ENCODE data around the gene PIP5K1A.
A peak's percentile ranks its signal among the peaks of the same experiment; 100 is the strongest.
"Not testable (repeated sequence)": the region's sequence is repeated elsewhere in the genome, so short reads cannot be mapped to it uniquely, and the experiment has no call there.

PIP5K1A gene

GRCh38 chr1:151192047-151192446 is 6.3 kb upstream of the PIP5K1A start:
- no peak for DNase-seq

DNA sequence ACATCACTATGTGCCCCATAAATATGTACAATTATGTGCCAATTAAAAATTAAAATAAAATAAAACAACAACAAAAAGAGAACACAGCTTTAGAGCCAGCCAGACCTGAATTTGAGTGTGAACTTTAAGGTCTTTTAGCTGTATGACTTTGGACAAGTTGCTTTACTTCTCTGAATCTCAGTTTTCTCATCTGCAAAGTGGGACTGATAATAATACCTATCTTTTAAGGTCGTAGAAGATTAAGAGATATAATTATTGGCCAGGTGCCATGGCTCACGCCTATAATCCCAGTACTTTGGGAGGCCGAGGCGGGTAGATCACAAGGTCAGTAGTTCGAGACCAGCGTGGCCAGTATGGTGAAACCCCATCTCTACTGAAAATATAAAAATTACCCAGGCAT is 5.0 kb upstream of the PIP5K1A start:
- no peak for DNase-seq

- DNase-seq = no peak
Measured at GRCh38 chr1:151193856-151194255, 4.5 kb upstream of the PIP5K1A start.

DNA sequence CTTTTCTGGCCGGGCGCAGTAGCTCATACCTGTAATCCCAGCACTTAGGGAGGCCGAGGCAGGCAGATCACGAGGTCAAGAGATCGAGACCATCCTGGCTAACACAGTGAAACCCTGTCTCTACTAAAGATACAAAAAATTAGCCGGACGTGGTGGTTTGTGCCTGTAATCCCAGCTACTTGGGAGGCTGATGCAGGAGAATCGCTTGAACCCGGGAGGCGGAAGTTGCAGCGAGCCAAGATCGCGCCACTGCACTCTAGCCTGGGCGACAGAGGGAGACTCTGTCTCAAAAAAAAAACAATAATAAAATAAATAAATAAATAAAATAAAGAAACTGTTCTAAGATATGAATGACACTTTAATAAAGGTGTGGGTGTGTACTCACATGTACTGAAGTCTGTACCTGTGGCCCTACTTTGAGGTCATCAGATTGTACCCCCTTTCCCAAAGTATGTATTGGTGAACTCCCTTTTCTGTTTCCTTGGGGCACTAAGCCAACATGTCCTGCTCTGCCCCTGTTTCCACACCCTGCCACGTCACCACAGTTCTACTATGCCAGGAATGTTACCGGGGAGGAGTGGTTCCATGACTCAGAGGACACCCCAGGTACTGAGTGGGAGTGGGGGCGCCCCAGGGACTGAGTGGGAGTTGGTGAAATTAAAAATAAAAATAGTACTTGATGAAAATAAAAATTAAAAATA is 3.3 kb upstream of the PIP5K1A start:
- not testable (repeated sequence) for DNase-seq

- peak; percentile 38 to 65 for DNase-seq
Measured at GRCh38 chr1:151196292-151196800, 2.0 kb upstream of the PIP5K1A start.

DNA sequence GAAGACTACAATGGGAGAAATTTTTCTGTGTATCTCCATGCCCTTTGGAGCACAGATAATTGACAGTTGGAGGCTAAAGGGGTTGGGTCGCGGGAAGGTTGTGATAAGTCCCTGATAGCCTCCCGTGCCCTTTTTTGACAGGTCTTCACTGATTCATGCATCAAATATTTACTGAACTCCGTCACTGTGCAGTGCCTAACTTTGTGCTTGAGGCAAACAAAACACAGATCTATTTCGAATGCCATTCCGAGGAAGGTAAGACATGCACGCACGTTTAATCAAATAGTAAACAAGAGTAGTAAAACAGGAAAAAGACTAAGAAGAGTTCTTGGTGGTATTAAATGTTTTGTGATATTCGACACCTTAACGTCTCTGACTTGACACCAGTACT is 494 bp upstream of the PIP5K1A start:
- no peak for DNase-seq

DNA sequence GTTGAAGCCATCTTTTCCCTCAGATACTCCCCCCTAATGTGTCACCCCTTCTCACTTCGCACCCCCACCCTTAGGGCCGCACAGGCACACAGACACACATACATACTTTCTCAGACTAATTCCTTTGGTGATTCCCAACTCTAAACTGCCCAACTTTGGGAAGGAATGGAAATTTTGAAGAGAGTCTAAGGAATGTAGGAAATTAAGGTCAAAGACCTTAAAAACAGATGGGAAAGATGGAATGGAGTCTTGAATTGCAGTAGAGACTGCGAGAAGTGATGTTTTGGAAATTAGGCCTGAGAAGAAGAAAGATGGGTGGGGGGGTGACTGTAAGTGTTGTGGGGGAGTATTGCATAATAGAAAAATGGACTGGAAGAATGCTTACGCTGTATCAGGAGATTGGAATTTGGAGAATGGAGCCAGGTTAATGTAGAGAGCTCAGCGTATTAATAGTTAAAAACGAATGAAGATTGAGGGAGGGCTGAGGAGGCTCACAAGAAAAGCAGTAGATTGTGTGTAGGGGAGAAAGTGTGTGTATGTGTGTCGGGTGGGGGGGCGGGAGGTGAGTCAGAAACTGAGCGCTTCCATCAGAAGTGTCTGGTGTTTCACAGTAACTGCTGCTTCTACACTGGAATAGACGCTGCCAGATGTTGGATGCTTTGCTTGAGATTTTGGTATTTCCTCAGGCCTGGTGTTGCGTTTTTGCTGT is 1.7 kb downstream of the PIP5K1A start:
- peak in 1 of 2 experiments; percentile 26 for DNase-seq

GRCh38 chr1:151205381-151205965 is 7.1 kb downstream of the PIP5K1A start:
- not testable (repeated sequence) for DNase-seq

DNA sequence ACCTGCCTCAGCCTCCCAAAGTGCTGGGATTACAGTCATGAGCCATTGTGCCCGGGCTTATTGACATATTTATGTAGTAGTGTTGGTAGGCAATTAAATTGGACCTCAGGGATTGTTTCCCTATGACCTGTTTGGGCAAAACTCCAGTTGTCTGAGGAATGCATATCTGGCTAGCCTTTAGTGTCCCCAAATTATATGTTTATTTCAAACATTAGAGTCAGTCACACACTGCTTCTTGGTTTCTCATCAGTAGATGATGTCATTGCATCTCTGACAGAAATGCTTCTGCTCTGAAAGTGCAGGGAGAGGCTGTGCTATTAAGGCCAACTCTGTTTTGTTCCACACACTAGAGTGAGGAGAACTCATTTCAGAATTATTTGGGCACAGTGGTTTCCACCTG is 12.5 kb downstream of the PIP5K1A start:
- DNase-seq = no peak

DNA sequence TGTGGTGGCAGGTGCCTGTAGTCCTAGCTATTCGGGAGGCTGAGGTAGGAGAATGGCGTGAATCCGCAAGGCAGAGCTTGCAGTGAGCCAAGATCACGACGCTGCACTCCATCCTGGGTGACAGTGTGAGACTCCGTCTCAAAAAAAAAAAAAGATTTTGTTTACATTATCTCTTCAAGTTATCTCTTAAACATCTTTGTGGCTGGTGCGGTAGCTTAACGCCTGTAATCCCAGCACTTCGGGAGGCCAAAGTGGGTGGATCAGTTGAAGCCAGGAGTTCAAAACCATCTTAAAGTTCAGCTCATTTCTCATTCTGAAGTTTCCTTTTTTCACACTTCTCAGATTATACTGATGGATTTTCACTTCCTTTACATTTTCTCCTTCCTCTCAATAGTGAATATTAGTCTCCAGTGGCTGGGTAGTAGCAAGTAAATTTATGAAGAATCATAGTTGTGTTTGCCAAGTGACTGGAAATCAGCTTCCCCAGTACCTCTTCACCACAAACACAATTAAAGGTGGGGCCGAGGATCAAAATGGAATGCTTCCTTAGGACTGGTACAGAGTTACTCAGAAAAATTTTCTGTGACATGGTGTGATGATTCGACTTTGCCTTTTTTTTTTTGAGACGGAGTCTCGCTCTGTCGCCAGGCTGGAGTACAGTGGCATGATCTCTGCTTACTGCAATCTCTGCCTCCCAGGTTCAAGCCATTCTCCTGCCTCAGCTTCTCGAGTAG is 13.8 kb downstream of the PIP5K1A start:
- DNase-seq = peak in 1 of 2 experiments; percentile 14

GRCh38 chr1:151213560-151213959 is 15.2 kb downstream of the PIP5K1A start:
- no peak for DNase-seq

DNA sequence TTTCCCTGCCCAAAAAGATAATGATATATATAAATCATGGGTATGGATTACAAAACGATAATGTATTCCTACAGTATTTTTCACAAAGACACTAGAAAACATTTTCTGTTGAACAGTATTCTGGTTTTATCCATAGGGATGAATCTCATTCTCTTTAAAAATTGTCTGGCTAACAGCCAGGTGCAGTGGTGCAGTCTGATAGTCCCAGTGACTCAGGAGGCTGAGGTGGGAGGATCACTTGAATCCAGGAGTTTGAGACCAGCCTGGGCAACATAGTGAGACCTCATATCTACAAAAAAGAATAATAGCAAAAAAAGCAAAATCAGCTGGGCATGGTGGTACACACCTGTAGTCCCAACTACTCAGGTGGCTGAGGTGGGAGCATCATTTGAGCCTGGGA is 23.3 kb downstream of the PIP5K1A start:
- no peak for DNase-seq

GRCh38 chr1:151222130-151222529 is 23.8 kb downstream of the PIP5K1A start:
- no peak for DNase-seq

DNA sequence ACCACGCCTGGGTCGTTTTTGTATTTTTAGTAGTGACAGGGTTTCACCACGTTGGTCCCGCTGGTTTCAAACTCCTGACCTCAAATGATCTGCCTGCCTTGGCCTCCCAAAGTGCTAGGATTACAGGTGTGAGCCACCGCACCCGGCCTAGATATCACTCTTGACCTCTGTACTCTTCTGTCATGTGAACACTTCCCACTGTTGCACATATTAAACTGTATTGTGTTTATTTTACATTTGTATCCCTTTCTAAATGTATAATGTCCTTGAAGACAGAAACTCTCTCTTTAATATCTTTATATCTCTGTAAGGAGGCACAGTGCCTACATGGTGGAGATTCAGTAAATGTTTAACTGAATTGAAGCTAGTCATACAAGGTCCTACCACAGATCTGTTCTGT is 36.9 kb downstream of the PIP5K1A start:
- DNase-seq = no peak

- DNase-seq = no peak
Measured at GRCh38 chr1:151237678-151238466, 39.5 kb downstream of the PIP5K1A start.

DNA sequence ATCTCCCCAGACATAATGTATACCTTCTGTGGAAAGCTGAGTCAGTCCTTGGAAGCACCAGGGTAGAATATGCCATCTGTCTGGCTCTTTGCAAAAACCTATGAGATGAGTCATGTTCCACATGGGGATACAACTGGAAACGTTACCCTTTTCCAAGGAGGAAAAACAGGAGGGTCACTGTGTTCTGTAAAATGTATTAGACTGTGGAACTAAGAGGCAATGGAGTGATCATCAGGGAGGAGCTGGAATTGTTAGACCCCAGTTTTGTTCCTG is 40.1 kb downstream of the PIP5K1A start:
- no peak for DNase-seq

DNA sequence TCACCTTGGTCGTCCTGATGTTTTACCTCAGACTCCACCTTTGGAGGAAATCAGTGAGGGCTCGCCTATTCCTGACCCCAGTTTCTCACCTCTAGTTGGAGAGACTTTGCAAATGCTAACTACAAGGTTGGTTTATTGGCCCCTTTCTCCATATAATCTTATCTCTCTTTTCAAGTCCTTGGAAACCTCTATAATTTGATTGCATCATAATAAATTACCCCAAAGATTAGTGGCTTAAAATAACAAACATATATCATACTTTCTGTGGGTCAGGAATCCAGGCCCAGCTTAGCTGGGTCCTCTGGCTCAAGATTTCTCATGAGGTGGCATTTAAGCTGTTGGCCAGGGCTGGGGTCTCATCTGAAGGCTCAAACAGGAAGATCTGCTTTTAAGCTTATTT is 44.1 kb downstream of the PIP5K1A start:
- no peak for DNase-seq

GRCh38 chr1:151243683-151244216 is 45.4 kb downstream of the PIP5K1A start:
- DNase-seq = no peak

DNA sequence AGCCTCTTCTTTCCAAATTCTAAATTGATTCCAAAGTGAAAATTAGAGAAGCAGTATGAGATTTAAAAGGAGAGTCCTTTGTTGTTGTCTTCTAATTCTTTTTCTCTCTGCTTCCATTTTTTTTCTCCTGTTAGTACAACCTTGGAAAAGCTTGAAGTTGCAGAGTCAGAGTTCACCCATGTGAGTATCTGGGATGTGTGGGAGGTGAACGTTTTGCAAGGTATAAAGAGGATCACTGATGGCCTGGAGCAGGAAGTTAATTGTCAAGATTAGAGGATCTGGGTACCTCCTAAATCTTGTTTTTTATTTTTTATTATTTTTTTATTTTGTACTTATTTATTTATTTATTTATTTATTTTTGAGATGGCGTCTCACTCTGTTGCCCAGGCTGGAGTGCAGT is 48.4 kb downstream of the PIP5K1A start:
- DNase-seq = no peak

GRCh38 chr1:151251656-151252470 is 53.5 kb downstream of the PIP5K1A start:
- DNase-seq = peak; percentile 62 to 73

Data from activated CD4-positive, alpha-beta T cell treated with anti-CD3 and anti-CD28 coated beads, Interleukin-2, amount 50 U/mL, for 48 hours (primary cell).